ENCODE results near the gene USP11. TPM values are rescaled to one million over a fixed set of nuclear protein-coding genes. Genes with fewer than 3 reads are reported as not detected.
A peak's percentile ranks its signal among the peaks of the same experiment; 100 is the strongest.

The USP11 gene
- total RNA-seq, 2 experiments from 2014 or later, result 62.6 to 66.2 TPM

DNA sequence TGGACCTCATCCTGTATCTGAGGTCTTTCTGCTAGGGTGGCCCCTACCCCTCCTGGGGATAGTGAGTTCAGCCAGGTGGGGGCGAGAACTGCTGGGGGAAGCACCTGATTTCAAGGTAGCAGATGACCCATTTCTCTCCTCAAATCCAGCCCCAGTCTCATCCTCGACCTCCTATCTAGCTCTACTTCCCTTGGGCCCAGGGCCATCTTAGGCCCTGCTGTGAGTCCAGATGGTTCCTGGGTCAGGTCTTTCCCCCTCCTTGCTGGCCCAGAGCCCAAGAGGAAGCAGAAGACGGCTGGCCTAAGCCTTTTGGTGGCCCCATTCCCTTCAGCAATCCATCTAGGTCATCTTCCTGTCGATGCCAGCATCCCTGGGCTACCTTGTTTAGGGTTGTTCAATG is 11.1 kb upstream of the USP11 start:
- H3K27ac Mint-ChIP-seq, result peak overlapping the region; percentile 39
- no peaks in the 10 kb centered on the region for H3K9me3 Mint-ChIP-seq
- Histone ChIP-seq H3K4me1 (ENCODE audit: insufficient read depth, low read length) (peaks cover 29% of the 10 kb centered on the region), H3K4me3 (ENCODE audit: low read length) (no peak overlapping the region), H3K27ac (ENCODE audit: low read depth in 1 of 2, low read length in 2 of 2) (no peak overlapping the region), H3K36me3 (ENCODE audit: insufficient read depth, low read length) (peaks cover 38% of the 10 kb centered on the region), H3K27me3 (ENCODE audit: control insufficient read depth in 1 of 2, insufficient read depth in 2 of 2, low read length in 2 of 2) (no peaks in the 10 kb centered on the region), H3K9me3 (ENCODE audit: control insufficient read depth in 1 of 2, insufficient read depth in 1 of 2, low read length in 2 of 2) (no peaks in the 10 kb centered on the region)
- no peaks in the 10 kb centered on the region for H3K27me3 Mint-ChIP-seq
- CTCF ChIA-PET, result no interaction called here
- intact Hi-C loops (cut with DNase I, micrococcal nuclease), result no loop called here
- peak overlapping the region; percentile 34 for H3K4me3 Mint-ChIP-seq
- peaks cover 61% of the 10 kb centered on the region for H3K36me3 Mint-ChIP-seq (ENCODE audit: low read depth)
- ATAC-seq (ENCODE audit: poor library complexity) (no peak), DNase-seq (no peak)
- no peak for TF ChIP-seq CTCF (IDR thresholded peaks at IDR 0.05)
- H3K4me1 Mint-ChIP-seq (ENCODE audit: low read depth), result peaks cover 31% of the 10 kb centered on the region
- POLR2A ChIA-PET, result interaction anchor here (7.3 kb wide), 1 partner anchor 11 kb away, joined by 137 read pairs; the partner anchor contains the start of gene USP11

- H3K27ac Mint-ChIP-seq, result no peak overlapping the region
- intact Hi-C loops (cut with DNase I, micrococcal nuclease), result no loop called here
- peaks cover 66% of the 10 kb centered on the region for H3K36me3 Mint-ChIP-seq (ENCODE audit: low read depth)
- TF ChIP-seq CTCF (IDR thresholded peaks at IDR 0.05), result no peak
- Histone ChIP-seq H3K27me3 (ENCODE audit: control insufficient read depth in 1 of 2, insufficient read depth in 2 of 2, low read length in 2 of 2) (no peaks in the 10 kb centered on the region), H3K27ac (ENCODE audit: low read depth in 1 of 2, low read length in 2 of 2) (no peak overlapping the region), H3K4me3 (ENCODE audit: low read length) (no peak overlapping the region), H3K9me3 (ENCODE audit: control insufficient read depth in 1 of 2, insufficient read depth in 1 of 2, low read length in 2 of 2) (no peaks in the 10 kb centered on the region), H3K36me3 (ENCODE audit: insufficient read depth, low read length) (peaks cover 45% of the 10 kb centered on the region), H3K4me1 (ENCODE audit: insufficient read depth, low read length) (peaks cover 21% of the 10 kb centered on the region)
- ChIA-PET CTCF (no interaction called here), POLR2A (interaction anchor here (7.3 kb wide), 1 partner anchor 9 kb away, joined by 137 read pairs; the partner anchor contains the start of gene USP11)
- no peaks in the 10 kb centered on the region for H3K27me3 Mint-ChIP-seq
- H3K4me3 Mint-ChIP-seq, result no peak overlapping the region
- DNase-seq, result no peak
- H3K4me1 Mint-ChIP-seq (ENCODE audit: low read depth), result peaks cover 22% of the 10 kb centered on the region
- H3K9me3 Mint-ChIP-seq, result no peaks in the 10 kb centered on the region
- no peak for ATAC-seq (ENCODE audit: poor library complexity)
These were observed 10.0 kb upstream of the USP11 start for GRCh38 chrX:47222751-47223350.

GRCh38 chrX:47223476-47224250 is 9.1 kb upstream of the USP11 start:
- Histone ChIP-seq H3K27ac (ENCODE audit: low read depth in 1 of 2, low read length in 2 of 2) (no peak overlapping the region), H3K4me3 (ENCODE audit: low read length) (no peak overlapping the region), H3K4me1 (ENCODE audit: insufficient read depth, low read length) (peaks cover 21% of the 10 kb centered on the region), H3K9me3 (ENCODE audit: control insufficient read depth in 1 of 2, insufficient read depth in 1 of 2, low read length in 2 of 2) (no peaks in the 10 kb centered on the region), H3K27me3 (ENCODE audit: control insufficient read depth in 1 of 2, insufficient read depth in 2 of 2, low read length in 2 of 2) (no peaks in the 10 kb centered on the region), H3K36me3 (ENCODE audit: insufficient read depth, low read length) (peaks cover 52% of the 10 kb centered on the region)
- Mint-ChIP-seq H3K36me3 (ENCODE audit: low read depth) (peaks cover 68% of the 10 kb centered on the region), H3K27ac (no peak overlapping the region), H3K27me3 (no peaks in the 10 kb centered on the region), H3K9me3 (no peaks in the 10 kb centered on the region), H3K4me3 (no peak overlapping the region), H3K4me1 (ENCODE audit: low read depth) (peaks cover 22% of the 10 kb centered on the region)
- DNase-seq, result no peak
- ChIA-PET CTCF (no interaction called here), POLR2A (interaction anchor here (7.3 kb wide), 1 partner anchor 9 kb away, joined by 137 read pairs; the partner anchor contains the start of gene USP11)
- no peak for TF ChIP-seq CTCF (IDR thresholded peaks at IDR 0.05)
- intact Hi-C loops (cut with DNase I, micrococcal nuclease), result no loop called here
- no peak for ATAC-seq (ENCODE audit: poor library complexity)
